Measurements from ENCODE around the gene PTBP3. TPM values are rescaled to one million over a fixed set of nuclear protein-coding genes. Genes with fewer than 3 reads are reported as not detected.

Gene PTBP3
- total RNA-seq, 1 experiment from 2014 or later = 172 TPM

GRCh38 chr9:112299514-112299913 is 33.9 kb downstream of the PTBP3 start:
- no peaks in the 10 kb centered on the region for H3K27me3 Mint-ChIP-seq (ENCODE audit: insufficient read depth, unreplicated experiment)
- H3K36me3 Mint-ChIP-seq (ENCODE audit: insufficient read depth, unreplicated experiment) = peaks cover 15% of the 10 kb centered on the region
- H3K27ac Mint-ChIP-seq (ENCODE audit: unreplicated experiment) = no peak overlapping the region
- no peaks in the 10 kb centered on the region for H3K9me3 ChIP-seq
- H3K4me3 Mint-ChIP-seq (ENCODE audit: unreplicated experiment) = no peak overlapping the region
- H3K4me1 ChIP-seq = peaks cover 13% of the 10 kb centered on the region
- H3K36me3 ChIP-seq (ENCODE audit: control insufficient read depth, insufficient read depth, low read length) = no peaks in the 10 kb centered on the region
- H3K9me3 Mint-ChIP-seq (ENCODE audit: unreplicated experiment) = no peaks in the 10 kb centered on the region
- H3K27me3 ChIP-seq (replicated peaks; ENCODE audit: control insufficient read depth, insufficient read depth, low read length) = no peaks in the 10 kb centered on the region
- POLR2A ChIA-PET = no interaction called here
- peaks cover 24% of the 10 kb centered on the region for H3K4me1 Mint-ChIP-seq (ENCODE audit: low read depth, unreplicated experiment)
- BruUV-seq (replicated peaks) = no TSS peak
- CTCF ChIA-PET = no interaction called here
- no peak overlapping the region for H3K4me3 ChIP-seq (ENCODE audit: low read depth, low read length)
- DNase-seq = no peak
- intact Hi-C loops (cut with micrococcal nuclease; ENCODE audit: unreplicated experiment) = no loop called here
- TF ChIP-seq CTCF (IDR thresholded peaks at IDR 0.05; ENCODE audit: insufficient read depth in 1 of 2, low read depth in 1 of 2, low read length in 1 of 2, severe bottlenecking in 1 of 2, unreplicated experiment in 1 of 2) = no peak

- CTCF ChIA-PET = no interaction called here
- BruUV-seq (replicated peaks) = no TSS peak
- H3K27ac Mint-ChIP-seq (ENCODE audit: unreplicated experiment) = no peak overlapping the region
These were observed 36.5 kb downstream of the PTBP3 start for GRCh38 chr9:112296929-112297328.

GRCh38 chr9:112295174-112295573 is 38.2 kb downstream of the PTBP3 start:
- H3K9me3 Mint-ChIP-seq (ENCODE audit: unreplicated experiment) = no peaks in the 10 kb centered on the region
- no TSS peak for BruUV-seq (replicated peaks)
- peak in 1 of 2 experiments; percentile 31 for DNase-seq
- POLR2A ChIA-PET = no interaction called here
- Histone ChIP-seq H3K4me3 (ENCODE audit: low read depth, low read length) (no peak overlapping the region), H3K36me3 (ENCODE audit: control insufficient read depth, insufficient read depth, low read length) (no peaks in the 10 kb centered on the region), H3K4me1 (peaks cover 17% of the 10 kb centered on the region), H3K9me3 (no peaks in the 10 kb centered on the region), H3K27me3 (replicated peaks; ENCODE audit: control insufficient read depth, insufficient read depth, low read length) (no peaks in the 10 kb centered on the region)
- CTCF ChIA-PET = interaction anchor here (0.6 to 0.7 kb wide), 3 partner anchors 8 to 231 kb away, joined by 3 to 5 read pairs (median 4); no protein-coding TSS in a partner anchor
- H3K36me3 Mint-ChIP-seq (ENCODE audit: insufficient read depth, unreplicated experiment) = peaks cover 41% of the 10 kb centered on the region
- no peak overlapping the region for H3K27ac Mint-ChIP-seq (ENCODE audit: unreplicated experiment)
- H3K27me3 Mint-ChIP-seq (ENCODE audit: insufficient read depth, unreplicated experiment) = no peaks in the 10 kb centered on the region
- peaks cover 30% of the 10 kb centered on the region for H3K4me1 Mint-ChIP-seq (ENCODE audit: low read depth, unreplicated experiment)
- H3K4me3 Mint-ChIP-seq (ENCODE audit: unreplicated experiment) = peak overlapping the region; percentile 5
- no peak for TF ChIP-seq CTCF (IDR thresholded peaks at IDR 0.05; ENCODE audit: insufficient read depth in 1 of 2, low read depth in 1 of 2, low read length in 1 of 2, severe bottlenecking in 1 of 2, unreplicated experiment in 1 of 2)
- intact Hi-C loops (cut with micrococcal nuclease; ENCODE audit: unreplicated experiment) = no loop called here

More at GRCh38 chr9:112296929-112297328, 36.5 kb downstream of the PTBP3 start:
- Histone ChIP-seq H3K27me3 (replicated peaks; ENCODE audit: control insufficient read depth, insufficient read depth, low read length) (no peaks in the 10 kb centered on the region), H3K4me1 (peaks cover 17% of the 10 kb centered on the region), H3K9me3 (no peaks in the 10 kb centered on the region), H3K36me3 (ENCODE audit: control insufficient read depth, insufficient read depth, low read length) (no peaks in the 10 kb centered on the region), H3K4me3 (ENCODE audit: low read depth, low read length) (no peak overlapping the region)
- Mint-ChIP-seq H3K36me3 (ENCODE audit: insufficient read depth, unreplicated experiment) (peaks cover 33% of the 10 kb centered on the region), H3K27me3 (ENCODE audit: insufficient read depth, unreplicated experiment) (no peaks in the 10 kb centered on the region), H3K4me3 (ENCODE audit: unreplicated experiment) (no peak overlapping the region), H3K4me1 (ENCODE audit: low read depth, unreplicated experiment) (peaks cover 30% of the 10 kb centered on the region), H3K9me3 (ENCODE audit: unreplicated experiment) (no peaks in the 10 kb centered on the region)
- intact Hi-C loops (cut with micrococcal nuclease; ENCODE audit: unreplicated experiment) = no loop called here
- TF ChIP-seq CTCF (IDR thresholded peaks at IDR 0.05; ENCODE audit: insufficient read depth in 1 of 2, low read depth in 1 of 2, low read length in 1 of 2, severe bottlenecking in 1 of 2, unreplicated experiment in 1 of 2) = no peak
- DNase-seq = no peak
- POLR2A ChIA-PET = no interaction called here
